Left cardiac atrium (tissue), 4 donors: ENCODE data around the gene CD9. TPM values are rescaled to one million over a fixed set of nuclear protein-coding genes. Genes with fewer than 3 reads are reported as not detected.

Source experiments
- ATAC-seq, 2 donors: fragments of 200-7000 bp; cut with Tn5 transposase; one replicate each; pipeline ENCODE4 v1.9.1; 2020; ENCODE audit warnings: mild to moderate bottlenecking in 2 of 2, moderate library complexity in 2 of 2
- DNase-seq: peaks from one replicate; pipeline ENCODE4 v3.0.0-alpha.2; 2020
- intact Hi-C, 2 donors: fragments of 100-400 bp; cut with DNase I; formaldehyde crosslinking; loops; one replicate each; pipeline versions ENCODE4 v1.14.1 to v1.15.1; 2022 to 2023
- total RNA-seq, 2 donors: library from RNA; stranded (reverse); fragmentation: NEBNext Ultra II Directional; extraction: Animal tissue kit (Norgen Biotek cat#: 25700); gene quantifications; one replicate each; pipeline ENCODE4 v1.2.1, GENCODE V29; 2021
- donor health status: DM: no; HTN: yes; CAD: no.
- donor health status: DM: no; HTN: yes; CAD: no; lungs with severe emphysema.
- donor health status: DM: yes; HTN: yes; CAD: no.
- donor health status: Dilated cardiomyopathy.

The CD9 gene
- total RNA-seq, 2 donors from 2014 or later: 55.1 to 167 TPM

- ATAC-seq (no peak), DNase-seq (no peak)
- intact Hi-C loops: loop anchor here in 1 of 2 donors (2.0 to 5.0 kb wide), 2 partner anchors 47 to 80 kb away; no protein-coding TSS in a partner anchor
These were observed 79.0 kb downstream of the CD9 start for GRCh38 chr12:6279256-6279628.

- ATAC-seq (no peak), DNase-seq (no peak)
- intact Hi-C loops: loop anchor here (2.0 to 5.0 kb wide), 3 partner anchors 47 to 217 kb away; no protein-coding TSS in a partner anchor
These were observed 79.4 kb downstream of the CD9 start for GRCh38 chr12:6279631-6280030.

- DNase-seq: peak; percentile 67
- ATAC-seq: peak in 1 of 2 donors; percentile 70
These were observed 79.9 kb downstream of the CD9 start for GRCh38 chr12:6280053-6280469.

GRCh38 chr12:6280672-6281071 is 80.5 kb downstream of the CD9 start:
- DNase-seq: no peak
- ATAC-seq: no peak
- intact Hi-C loops: loop anchor here in 1 of 2 donors (2.0 to 5.0 kb wide), 2 partner anchors 82 to 218 kb away; no protein-coding TSS in a partner anchor

More at GRCh38 chr12:6280053-6280469, 79.9 kb downstream of the CD9 start:
- intact Hi-C loops: loop anchor here in 1 of 2 donors (2.0 to 5.0 kb wide), 2 partner anchors 81 to 218 kb away; no protein-coding TSS in a partner anchor

GRCh38 chr12:6281081-6281809 is 81.0 kb downstream of the CD9 start:
- ATAC-seq: no peak
- intact Hi-C loops: loop anchor here in 1 of 2 donors (2.0 to 5.0 kb wide), 2 partner anchors 82 to 219 kb away; no protein-coding TSS in a partner anchor
- DNase-seq: no peak

GRCh38 chr12:6282453-6282840 is 82.2 kb downstream of the CD9 start:
- ATAC-seq (no peak), DNase-seq (no peak)
- intact Hi-C loops: loop anchor here in 1 of 2 donors (5.0 kb wide), 1 partner anchor 220 kb away; no protein-coding TSS in a partner anchor

GRCh38 chr12:6284273-6284672 is 84.1 kb downstream of the CD9 start:
- DNase-seq (no peak), ATAC-seq (no peak)
- intact Hi-C loops: loop anchor here (2.0 to 5.0 kb wide), 2 partner anchors 89 to 222 kb away; no protein-coding TSS in a partner anchor

GRCh38 chr12:6285063-6285477 is 84.9 kb downstream of the CD9 start:
- intact Hi-C loops: loop anchor here in 1 of 2 donors (1.0 to 2.0 kb wide), 2 partner anchors 90 to 222 kb away; no protein-coding TSS in a partner anchor
- ATAC-seq: peak; percentile 77 to 95
- DNase-seq: no peak

- ATAC-seq: no peak
- no peak for DNase-seq
- intact Hi-C loops: loop anchor here in 1 of 2 donors (1.0 to 2.0 kb wide), 3 partner anchors 91 to 297 kb away; no protein-coding TSS in a partner anchor
These were observed 85.5 kb downstream of the CD9 start for GRCh38 chr12:6285532-6286306.

Other genes starting within 250 kb of the CD9 start
- 100 to 1,000 TPM; 241 to 483 TPM for gene VWF, start 75.7 kb upstream of the CD9 start, total RNA-seq
- gene PLEKHG6, start 110.3 kb downstream of the CD9 start, total RNA-seq: 1 to 10 TPM; 5.0 to 6.8 TPM
- 100 to 1,000 TPM in 1 of 2 donors, 10 to 100 TPM in 1; 89.6 to 117 TPM for gene TNFRSF1A, start 141.7 kb downstream of the CD9 start, total RNA-seq
- 1 to 10 TPM in 1 of 2 donors, under 1 TPM in 1; 0.85 to 3.5 TPM for gene SCNN1A, start 175.2 kb downstream of the CD9 start, total RNA-seq
- gene LTBR, start 183.8 kb downstream of the CD9 start, total RNA-seq: 10 to 100 TPM; 40.4 to 66.6 TPM
- gene CD27, start 244.6 kb downstream of the CD9 start, total RNA-seq: under 1 TPM; 0.26 to 0.35 TPM